ENCODE measurements around the gene VENTX.

GRCh38 chr10:133202778-133203651 lies 34.6 kb upstream of the VENTX start:
- TF ChIP-seq CTCF (conservative IDR thresholded peaks at IDR 0.05; ENCODE audit: low read depth, low read length), result no peak
- no peak for TF ChIP-seq EZH2phosphoT487 (IDR thresholded peaks at IDR 0.05; ENCODE audit: borderline replicate concordance, low read length)

Data from PC-3 (cell line).